ENCODE measurements around the gene ASXL3. TPM values are rescaled to one million over a fixed set of nuclear protein-coding genes. Genes with fewer than 3 reads are reported as not detected.

The ASXL3 gene
- total and polyA plus RNA-seq, 2 donors (not counting 3 experiments of a cell fraction or from before 2014, with no cell fraction given) = 0.07 to 0.27 TPM

DNA sequence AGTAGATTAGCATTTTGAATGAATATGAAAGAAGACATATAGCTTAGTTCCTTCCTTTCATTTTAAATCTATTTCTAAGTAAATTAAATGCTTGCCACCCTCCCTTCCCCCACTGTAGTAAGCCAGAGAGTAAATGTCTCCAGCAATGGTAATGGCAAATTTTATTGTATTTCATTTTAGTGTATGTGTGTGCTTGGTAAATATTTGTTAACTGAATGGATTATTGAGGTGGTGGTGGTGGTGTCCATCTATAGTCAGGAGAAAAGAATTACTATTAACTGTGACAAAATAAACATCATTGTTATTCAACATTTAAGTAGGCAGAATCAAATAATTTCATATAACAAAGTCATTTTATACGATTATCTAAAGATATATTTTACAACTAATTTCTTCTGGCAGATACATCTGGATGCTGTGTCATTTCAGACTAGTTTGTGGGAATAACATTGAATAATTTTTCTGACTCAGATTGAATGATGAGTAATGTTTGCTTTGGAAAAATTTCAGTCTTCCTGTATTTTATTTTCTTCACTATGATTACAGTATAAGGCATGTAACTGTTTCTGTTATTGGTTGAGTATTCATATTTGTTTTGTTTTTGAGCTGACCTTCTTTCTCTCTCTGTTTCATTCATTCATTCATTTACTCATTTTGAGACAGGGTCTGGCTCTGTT is 18.3 kb downstream of the ASXL3 start:
- Histone ChIP-seq H3K4me1 (ENCODE audit: control insufficient read depth, extremely low read depth, insufficient read depth, low read length) (peaks cover 22% of the 10 kb centered on the region), H3K9me1 (replicated peaks; ENCODE audit: control insufficient read depth, extremely low read depth, insufficient read depth, low read length) (no peaks in the 10 kb centered on the region), H2AFZ (ENCODE audit: low read depth, low read length) (peak overlapping the region; percentile 73), H3K9me3 (replicated peaks; ENCODE audit: control insufficient read depth, insufficient read depth, low read length) (no peaks in the 10 kb centered on the region), H3K27me3 (ENCODE audit: control insufficient read depth in 2 of 2, insufficient read depth in 2 of 2, low read length in 2 of 2) (no peaks in the 10 kb centered on the region), H3K27ac (ENCODE audit: insufficient read depth, low read depth, low read length) (peak overlapping the region; percentile 80), H4K20me1 (replicated peaks; ENCODE audit: control insufficient read depth, extremely low read depth, insufficient read depth, low read length) (no peaks in the 10 kb centered on the region), H3K4me3 (replicated peaks in 1 of 3; ENCODE audit: insufficient read depth in 1 of 3, low read depth in 1 of 3, low read length in 3 of 3) (no peak overlapping the region), H3K4me2 (ENCODE audit: insufficient read depth, low read length) (peak overlapping the region; percentile 77), H3K79me2 (ENCODE audit: control insufficient read depth, insufficient read depth, low read length) (no peaks in the 10 kb centered on the region), H3K36me3 (ENCODE audit: control insufficient read depth in 2 of 2, extremely low read depth in 1 of 2, insufficient read depth in 2 of 2, low read length in 2 of 2) (no peaks in the 10 kb centered on the region), H3K9ac (replicated peaks; ENCODE audit: extremely low read depth, insufficient read depth, low read length) (peak overlapping the region; percentile 42)
- POLR2A ChIA-PET = interaction anchor here (0.6 kb wide), 1 partner anchor 1800 kb away, joined by 3 read pairs; no protein-coding TSS in a partner anchor
- dilution Hi-C loops (cut with MboI; ENCODE audit: extremely low pct_ligation_motif_present, low sequenced_read_pairs) = no loop called here
- FAIRE-seq (peak; percentile 78), DNase-seq (ENCODE audit: low read depth, low spot score) (peak; percentile 90)
- intact Hi-C loops (cut with micrococcal nuclease) = loop anchor here (1.0 kb wide), 1 partner anchor 17 kb away; no protein-coding TSS in a partner anchor
- TF ChIP-seq EZH2 (IDR thresholded peaks at IDR 0.05; ENCODE audit: borderline replicate concordance, low read depth, low read length, severe bottlenecking) (no peak), POLR2AphosphoS5 (IDR thresholded peaks at IDR 0.05; ENCODE audit: insufficient read depth, low read depth, low read length) (no peak), POLR2A (IDR thresholded peaks at IDR 0.05; ENCODE audit: low read depth, low read length) (no peak), FOS (IDR thresholded peaks at IDR 0.05; ENCODE audit: borderline replicate concordance, insufficient read depth, low read length) (peak; percentile 80), JUN (IDR thresholded peaks at IDR 0.05; ENCODE audit: borderline replicate concordance, insufficient read depth, insufficient read length, low read depth) (peak; percentile 85)
- TF ChIP-seq, protein P1, sequence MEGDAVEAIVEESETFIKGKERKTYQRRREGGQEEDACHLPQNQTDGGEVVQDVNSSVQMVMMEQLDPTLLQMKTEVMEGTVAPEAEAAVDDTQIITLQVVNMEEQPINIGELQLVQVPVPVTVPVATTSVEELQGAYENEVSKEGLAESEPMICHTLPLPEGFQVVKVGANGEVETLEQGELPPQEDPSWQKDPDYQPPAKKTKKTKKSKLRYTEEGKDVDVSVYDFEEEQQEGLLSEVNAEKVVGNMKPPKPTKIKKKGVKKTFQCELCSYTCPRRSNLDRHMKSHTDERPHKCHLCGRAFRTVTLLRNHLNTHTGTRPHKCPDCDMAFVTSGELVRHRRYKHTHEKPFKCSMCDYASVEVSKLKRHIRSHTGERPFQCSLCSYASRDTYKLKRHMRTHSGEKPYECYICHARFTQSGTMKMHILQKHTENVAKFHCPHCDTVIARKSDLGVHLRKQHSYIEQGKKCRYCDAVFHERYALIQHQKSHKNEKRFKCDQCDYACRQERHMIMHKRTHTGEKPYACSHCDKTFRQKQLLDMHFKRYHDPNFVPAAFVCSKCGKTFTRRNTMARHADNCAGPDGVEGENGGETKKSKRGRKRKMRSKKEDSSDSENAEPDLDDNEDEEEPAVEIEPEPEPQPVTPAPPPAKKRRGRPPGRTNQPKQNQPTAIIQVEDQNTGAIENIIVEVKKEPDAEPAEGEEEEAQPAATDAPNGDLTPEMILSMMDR (IDR thresholded peaks at IDR 0.05; ENCODE audit: extremely low read depth in 1 of 2, insufficient read depth in 1 of 2, low read depth in 1 of 2, low read length in 2 of 2) = no peak
- TF ChIP-seq, protein P2, sequence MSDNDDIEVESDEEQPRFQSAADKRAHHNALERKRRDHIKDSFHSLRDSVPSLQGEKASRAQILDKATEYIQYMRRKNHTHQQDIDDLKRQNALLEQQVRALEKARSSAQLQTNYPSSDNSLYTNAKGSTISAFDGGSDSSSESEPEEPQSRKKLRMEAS (IDR thresholded peaks at IDR 0.05; ENCODE audit: insufficient read depth, insufficient read length) = no peak
- CTCF ChIA-PET = interaction anchor here (1.2 to 1.7 kb wide), 4 partner anchors 8 to 364 kb away, joined by 3 to 6 read pairs (median 3); no protein-coding TSS in a partner anchor
- TSS peak; percentile 94 for BruUV-seq (replicated peaks)
